Measurements from ENCODE around the gene CAVIN3. TPM values are rescaled to one million over a fixed set of nuclear protein-coding genes. Genes with fewer than 3 reads are reported as not detected.

Gene CAVIN3
- total and polyA plus RNA-seq, 8 donors, result 9.7 to 28.7 (median 16.0) TPM

DNA sequence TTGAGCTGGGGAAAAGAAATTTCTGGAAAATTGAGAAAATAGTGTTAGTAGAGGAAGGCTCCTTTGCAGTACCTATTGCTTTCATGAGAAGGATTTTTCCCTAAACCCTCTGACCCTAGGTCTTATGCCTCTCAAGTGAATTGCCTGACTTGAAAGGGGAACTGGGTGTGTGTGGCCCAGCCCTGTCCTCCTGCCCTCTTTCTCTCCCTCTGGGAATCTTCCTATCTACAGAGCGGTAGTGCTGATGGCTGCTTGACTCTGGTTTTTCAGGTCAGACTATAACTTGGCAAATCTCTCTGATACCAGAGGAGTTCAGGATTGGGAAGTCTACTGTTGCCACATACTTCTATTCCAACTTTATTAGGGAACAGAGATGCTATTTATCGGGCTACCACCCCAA lies 19.2 kb downstream of the CAVIN3 start:
- intact Hi-C loops (cut with DNase I), result no loop called here
- no peak for DNase-seq
- no peak for FAIRE-seq
- no peak overlapping the region for H3K4me3 ChIP-seq
- H3K27me3 ChIP-seq, result no peaks in the 10 kb centered on the region
- H3K9me3 ChIP-seq, result no peaks in the 10 kb centered on the region
- no peak for TF ChIP-seq CTCF (IDR thresholded peaks at IDR 0.05)
- no peaks in the 10 kb centered on the region for H3K36me3 ChIP-seq
- 83 to 90% methylated on average over 2 of the region's 2 CpGs for WGBS, 2 donors
- H3K27ac ChIP-seq, result no peak overlapping the region
- no peak for ATAC-seq
- no peaks in the 10 kb centered on the region for H3K4me1 ChIP-seq

DNA sequence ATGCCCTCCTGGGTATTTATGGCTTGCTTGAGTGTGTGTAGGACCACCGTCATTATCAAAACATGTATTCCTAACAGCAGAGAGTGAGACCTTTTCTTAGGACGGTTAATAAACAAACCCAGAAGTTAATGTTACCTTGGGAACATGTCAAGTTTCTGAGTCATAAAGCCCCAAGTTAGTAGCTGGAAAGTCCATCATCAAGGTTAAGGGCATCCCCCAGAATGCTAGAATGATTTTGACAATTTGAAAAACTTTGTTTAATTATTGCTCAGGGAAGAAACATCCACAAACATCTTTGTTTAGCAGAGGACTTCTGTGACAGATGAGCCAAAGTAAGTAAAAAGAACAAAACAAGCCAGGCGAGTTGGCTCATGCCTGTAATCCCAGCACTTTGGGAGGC lies 20.0 kb downstream of the CAVIN3 start:
- ATAC-seq (no peak), FAIRE-seq (no peak), DNase-seq (no peak)
- TF ChIP-seq CTCF (IDR thresholded peaks at IDR 0.05), result no peak
- WGBS, 2 donors, result 54 to 63% methylated on average over 3 of the region's 3 CpGs
- Histone ChIP-seq H3K4me3 (no peak overlapping the region), H3K9me3 (no peaks in the 10 kb centered on the region), H3K4me1 (no peaks in the 10 kb centered on the region), H3K36me3 (no peaks in the 10 kb centered on the region), H3K27ac (no peak overlapping the region), H3K27me3 (no peaks in the 10 kb centered on the region)
- intact Hi-C loops (cut with DNase I), result no loop called here

- DNase-seq (peak; percentile 62 to 88 (median 76)), FAIRE-seq (no peak), ATAC-seq (peak; percentile 97 to 100 (median 98))
- intact Hi-C loops (cut with DNase I), result loop anchor here in 1 of 3 donors (10.0 kb wide), 1 partner anchor 54 kb away; no protein-coding TSS in a partner anchor
- Histone ChIP-seq H3K36me3 (no peaks in the 10 kb centered on the region), H3K4me3 (no peak overlapping the region), H3K27ac (no peak overlapping the region), H3K9me3 (no peaks in the 10 kb centered on the region), H3K4me1 (no peaks in the 10 kb centered on the region), H3K27me3 (no peaks in the 10 kb centered on the region)
- whole genome bisulfite sequencing, 2 donors, result 27 to 35% methylated on average over 4 of the region's 4 CpGs
- peak; percentile 55 to 72 (median 66) for TF ChIP-seq CTCF (IDR thresholded peaks at IDR 0.05)
These were observed 21.7 kb downstream of the CAVIN3 start for GRCh38 chr11:6298605-6299004.

DNA sequence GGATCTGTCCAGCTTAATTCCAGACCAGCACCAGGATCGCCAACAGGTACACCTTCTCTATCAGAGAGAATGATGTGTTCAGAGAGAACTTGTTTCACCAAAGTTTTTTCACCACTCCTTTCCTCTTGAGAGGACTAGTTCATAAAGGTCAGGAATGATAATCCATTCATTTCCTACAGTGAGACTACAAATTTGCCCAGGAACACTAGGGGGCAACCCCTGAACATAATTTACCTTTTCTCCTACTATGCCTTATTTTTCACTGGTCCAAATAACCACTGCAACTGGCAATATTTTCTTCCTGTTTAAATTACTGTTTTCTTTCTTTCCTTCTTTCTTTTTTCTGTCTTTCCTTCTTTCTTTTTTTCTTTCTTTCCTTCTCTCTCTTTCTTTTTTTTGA lies 22.5 kb downstream of the CAVIN3 start:
- H3K36me3 ChIP-seq, result no peaks in the 10 kb centered on the region
- peak in 3 of 4 donors; percentile 10 to 36 (median 19) for TF ChIP-seq CTCF (IDR thresholded peaks at IDR 0.05)
- H3K27ac ChIP-seq, result no peak overlapping the region
- ATAC-seq (peak; percentile 63 to 83 (median 78)), DNase-seq (no peak), FAIRE-seq (no peak)
- WGBS, 2 donors, result 52 to 93% methylated on average over 1 of the region's 1 CpG
- no peaks in the 10 kb centered on the region for H3K4me1 ChIP-seq
- H3K4me3 ChIP-seq, result no peak overlapping the region
- no peaks in the 10 kb centered on the region for H3K27me3 ChIP-seq
- H3K9me3 ChIP-seq, result no peaks in the 10 kb centered on the region
- intact Hi-C loops (cut with DNase I), result loop anchor here in 1 of 3 donors (10.0 kb wide), 1 partner anchor 53 kb away; no protein-coding TSS in a partner anchor

GRCh38 chr11:6285019-6285418 lies 35.3 kb downstream of the CAVIN3 start:
- intact Hi-C loops (cut with DNase I), result no loop called here
- Histone ChIP-seq H3K27me3 (no peaks in the 10 kb centered on the region), H3K36me3 (no peaks in the 10 kb centered on the region), H3K9me3 (no peaks in the 10 kb centered on the region), H3K4me3 (no peak overlapping the region), H3K4me1 (peaks cover 4 to 5% (median 5%) of the 10 kb centered on the region in 3 donors), H3K27ac (no peak overlapping the region)
- no peak for TF ChIP-seq CTCF (IDR thresholded peaks at IDR 0.05)
- peak in 3 of 6 donors; percentile 29 to 55 (median 41) for DNase-seq
- no peak for FAIRE-seq
- peak; percentile 44 to 93 (median 82) for ATAC-seq
- 27 to 33% methylated on average over 4 of the region's 4 CpGs for WGBS, 2 donors
